GM12801 (cell line): Measurements from ENCODE around the gene CLASP2.

Source experiments
- TF ChIP-seq, protein P1 (sequence below): IDR thresholded peaks from one replicate; pipeline ENCODE4 v1.5.1; 2011; ENCODE audit warnings: control low read depth; ENCODE audit not compliant: insufficient read length; ENCODE audit errors: extremely low read depth

The CLASP2 gene

DNA sequence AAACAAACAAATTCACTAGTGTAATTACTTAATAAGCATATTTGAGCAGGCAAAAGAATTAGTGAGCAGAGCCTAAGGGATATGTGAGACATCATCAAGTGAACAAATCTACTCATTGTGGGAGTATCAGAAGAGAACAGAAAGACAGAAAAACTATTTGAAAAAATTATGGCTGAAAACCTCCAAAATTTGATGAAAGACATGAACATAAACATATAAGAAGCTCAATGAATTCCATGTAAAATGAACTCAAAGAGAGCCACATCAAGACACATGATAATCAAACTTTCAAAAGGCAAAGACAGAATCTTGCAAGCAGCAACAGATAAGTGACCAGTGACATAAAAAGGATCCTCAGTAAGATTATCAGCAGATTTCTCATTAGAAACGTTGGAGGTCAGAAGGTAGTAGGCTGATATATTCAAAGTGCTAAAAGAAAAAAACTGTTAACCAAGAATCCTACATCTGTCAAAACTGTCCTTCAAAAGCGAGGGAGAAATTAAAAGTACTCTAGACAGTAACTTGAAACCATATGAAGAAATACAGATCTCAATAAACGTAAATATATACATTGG is 194.9 kb downstream of the CLASP2 start:
- TF ChIP-seq, protein P1, sequence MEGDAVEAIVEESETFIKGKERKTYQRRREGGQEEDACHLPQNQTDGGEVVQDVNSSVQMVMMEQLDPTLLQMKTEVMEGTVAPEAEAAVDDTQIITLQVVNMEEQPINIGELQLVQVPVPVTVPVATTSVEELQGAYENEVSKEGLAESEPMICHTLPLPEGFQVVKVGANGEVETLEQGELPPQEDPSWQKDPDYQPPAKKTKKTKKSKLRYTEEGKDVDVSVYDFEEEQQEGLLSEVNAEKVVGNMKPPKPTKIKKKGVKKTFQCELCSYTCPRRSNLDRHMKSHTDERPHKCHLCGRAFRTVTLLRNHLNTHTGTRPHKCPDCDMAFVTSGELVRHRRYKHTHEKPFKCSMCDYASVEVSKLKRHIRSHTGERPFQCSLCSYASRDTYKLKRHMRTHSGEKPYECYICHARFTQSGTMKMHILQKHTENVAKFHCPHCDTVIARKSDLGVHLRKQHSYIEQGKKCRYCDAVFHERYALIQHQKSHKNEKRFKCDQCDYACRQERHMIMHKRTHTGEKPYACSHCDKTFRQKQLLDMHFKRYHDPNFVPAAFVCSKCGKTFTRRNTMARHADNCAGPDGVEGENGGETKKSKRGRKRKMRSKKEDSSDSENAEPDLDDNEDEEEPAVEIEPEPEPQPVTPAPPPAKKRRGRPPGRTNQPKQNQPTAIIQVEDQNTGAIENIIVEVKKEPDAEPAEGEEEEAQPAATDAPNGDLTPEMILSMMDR: no peak

DNA sequence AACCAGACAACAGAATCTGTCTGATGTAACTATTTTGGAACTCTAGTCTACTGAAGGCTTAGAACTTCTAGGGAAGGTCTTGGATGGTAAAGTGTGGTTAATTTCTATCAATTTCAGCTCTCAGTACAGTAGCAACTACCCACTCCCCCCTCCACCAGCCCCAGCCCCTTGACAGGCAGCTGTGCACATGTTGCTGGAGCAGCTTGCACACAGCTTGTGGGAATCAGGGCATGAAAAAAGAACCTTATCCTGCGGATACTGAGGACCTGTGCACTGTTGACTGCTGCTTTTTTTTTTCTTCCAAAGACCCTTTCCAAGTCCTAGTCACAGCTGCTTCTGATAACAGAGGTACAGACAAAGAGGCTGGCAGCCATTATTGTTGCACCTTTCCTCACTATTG is 196.3 kb downstream of the CLASP2 start:
- TF ChIP-seq, protein P1: no peak

- TF ChIP-seq, protein P1: no peak
Measured at GRCh38 chr3:33513262-33513863, 204.7 kb downstream of the CLASP2 start.

DNA sequence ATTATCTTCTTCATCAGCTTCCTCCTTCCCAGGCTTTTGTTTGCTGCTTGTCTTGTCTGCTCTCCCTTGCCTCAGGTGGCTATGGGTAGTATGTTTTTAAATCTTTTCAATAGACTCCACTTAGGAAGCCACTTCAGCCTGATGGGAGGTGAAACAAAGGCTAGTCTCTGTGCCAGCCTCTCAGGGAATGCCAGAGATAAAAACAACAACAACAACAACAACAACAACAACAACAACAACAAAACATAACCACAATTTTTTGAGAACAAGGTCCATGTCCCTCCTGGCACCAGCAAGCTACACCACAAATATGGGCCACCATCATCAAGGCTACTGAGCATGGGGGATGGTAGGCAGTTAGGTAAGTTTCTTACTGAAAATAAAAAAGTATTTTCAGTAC is 213.0 kb downstream of the CLASP2 start:
- TF ChIP-seq, protein P1: no peak

DNA sequence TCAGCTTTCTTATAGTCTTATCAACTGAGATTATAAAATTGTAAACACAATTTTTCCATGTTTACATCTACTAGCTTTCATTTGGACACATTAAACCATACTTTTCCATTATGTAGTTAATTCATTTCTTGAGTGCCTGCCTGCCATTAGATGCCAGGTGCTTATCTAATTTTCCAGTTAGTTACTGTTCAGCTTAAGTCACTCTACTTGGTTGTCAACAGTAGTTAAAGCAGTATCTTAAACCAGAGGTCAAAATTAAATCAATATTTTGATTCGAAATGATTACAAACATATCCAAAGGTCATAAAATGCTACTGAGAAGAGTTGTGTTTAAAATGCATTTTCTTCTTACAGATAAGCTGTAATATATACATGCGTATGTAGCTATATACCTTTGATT is 221.6 kb downstream of the CLASP2 start:
- TF ChIP-seq, protein P1: no peak

DNA sequence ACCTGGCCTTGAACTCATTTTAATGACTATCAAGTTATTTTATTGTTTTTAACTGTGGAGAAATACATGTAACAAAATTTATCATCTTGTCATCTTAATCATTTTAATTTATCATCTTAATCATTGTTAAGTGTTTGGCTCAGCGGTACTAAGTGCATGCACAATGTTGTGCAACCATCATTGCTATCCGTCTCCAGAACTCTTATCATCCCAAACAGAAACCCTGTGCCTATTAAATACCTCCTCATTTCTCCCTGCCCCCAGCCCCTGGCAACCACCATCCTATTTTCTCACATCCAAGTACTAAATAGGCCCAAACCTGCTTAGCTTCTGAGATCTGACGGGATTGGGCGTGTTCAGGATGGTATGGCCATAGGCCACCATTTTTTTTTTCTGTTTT is 226.3 kb downstream of the CLASP2 start:
- TF ChIP-seq, protein P1: no peak

DNA sequence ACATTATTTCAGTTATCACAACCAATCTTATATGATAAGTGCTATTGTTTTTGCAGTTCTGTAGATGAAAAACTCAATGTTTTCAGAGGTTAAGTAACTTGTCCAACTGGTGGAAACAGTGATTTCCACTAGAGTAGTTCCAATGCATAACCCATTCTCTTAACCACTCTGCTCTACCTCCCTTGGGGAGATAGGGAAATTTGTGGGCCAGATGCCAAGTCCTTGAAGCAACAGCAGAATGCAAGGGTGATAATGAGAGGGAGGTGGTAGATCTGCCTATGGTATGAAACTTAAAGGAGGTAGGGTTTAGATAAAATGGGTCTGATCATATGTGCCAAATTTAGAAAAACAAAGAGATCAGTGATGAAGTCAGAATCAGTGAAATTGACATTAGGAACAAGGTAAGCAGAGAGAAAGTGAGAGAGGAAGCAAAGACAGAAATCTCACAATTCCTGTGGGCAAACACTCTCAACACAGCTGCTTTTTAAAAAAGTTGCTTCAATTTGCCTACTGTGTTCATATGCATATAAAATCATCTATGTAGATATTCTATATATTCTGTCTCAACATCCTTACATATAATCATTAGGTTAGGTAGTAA is 227.3 kb downstream of the CLASP2 start:
- TF ChIP-seq, protein P1: no peak
